ENCODE results near the gene CD320.
"Not testable (repeated sequence)": the region's sequence is repeated elsewhere in the genome, so short reads cannot be mapped to it uniquely, and the experiment has no call there.

The CD320 gene

GRCh38 chr19:8333767-8334457 lies 25.8 kb upstream of the CD320 start:
- no peak for DNase-seq (ENCODE audit: low read depth)

- DNase-seq (ENCODE audit: low read depth): no peak
Observed at GRCh38 chr19:8332976-8333766, 25.0 kb upstream of the CD320 start.

- no peak for DNase-seq (ENCODE audit: low read depth)
Observed at GRCh38 chr19:8331263-8331845, 23.2 kb upstream of the CD320 start.

GRCh38 chr19:8329996-8330395 lies 21.8 kb upstream of the CD320 start:
- DNase-seq (ENCODE audit: low read depth): no peak

DNA sequence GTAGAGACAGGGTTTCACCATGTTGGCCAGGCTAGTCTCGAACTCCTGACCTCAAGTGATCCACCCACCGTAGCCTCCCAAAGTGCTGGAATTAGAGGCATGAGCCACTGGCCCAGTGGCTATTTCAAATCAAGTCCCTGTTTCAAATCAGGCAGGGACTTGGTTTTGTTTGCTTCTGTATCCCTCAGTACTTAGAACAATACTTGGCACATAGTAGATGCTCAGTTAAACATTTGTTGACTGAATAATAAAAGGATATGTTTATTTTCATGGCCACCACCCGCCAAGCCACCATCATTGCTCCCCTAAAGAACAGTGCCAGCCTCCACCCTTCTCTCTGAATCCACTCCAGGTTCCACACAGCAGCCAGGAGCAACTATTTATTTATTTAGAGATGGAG lies 17.3 kb upstream of the CD320 start:
- DNase-seq (ENCODE audit: low read depth): no peak

GRCh38 chr19:8324186-8325050 lies 16.3 kb upstream of the CD320 start:
- DNase-seq (ENCODE audit: low read depth): no peak

DNA sequence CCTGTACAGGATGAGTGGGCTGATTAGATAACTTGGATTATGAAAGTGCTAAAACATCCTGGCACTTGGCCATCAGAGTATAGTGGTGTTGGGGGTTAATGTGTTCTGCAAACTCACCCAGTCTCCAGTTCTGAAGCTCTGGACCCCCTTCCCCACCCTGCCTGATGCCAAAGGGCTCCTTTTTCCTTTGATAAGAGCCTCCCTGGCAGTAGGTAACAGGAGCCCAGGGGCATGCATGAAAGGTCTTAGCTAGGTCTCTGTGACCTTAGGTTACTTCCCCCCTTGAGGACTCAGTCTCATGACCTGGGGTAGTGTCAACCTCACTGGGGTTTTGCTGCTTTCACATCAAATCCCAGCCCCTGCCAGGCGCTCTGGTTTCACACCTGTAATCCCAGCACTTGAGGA lies 15.6 kb upstream of the CD320 start:
- DNase-seq (ENCODE audit: low read depth): no peak

DNA sequence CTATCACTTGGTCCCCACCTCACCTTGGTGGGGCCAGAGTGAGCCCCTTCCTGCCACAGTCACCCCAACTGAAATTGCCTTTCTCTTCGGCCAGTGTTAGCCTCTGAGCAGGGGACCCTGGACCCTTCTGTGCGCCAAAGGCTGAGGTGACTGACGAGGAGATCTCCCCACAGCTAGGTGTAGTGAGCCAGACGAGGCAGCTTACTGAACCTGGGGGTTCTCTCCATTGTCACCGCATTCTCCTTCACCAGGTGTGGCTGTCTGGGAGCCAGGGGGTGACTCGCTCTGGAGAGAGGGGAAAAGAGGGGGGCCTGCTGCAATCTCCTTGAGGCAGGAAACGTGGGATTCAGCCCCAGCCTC lies 14.5 kb upstream of the CD320 start:
- no peak for DNase-seq (ENCODE audit: low read depth)

GRCh38 chr19:8321986-8322637 lies 14.0 kb upstream of the CD320 start:
- no peak for DNase-seq (ENCODE audit: low read depth)

- DNase-seq (ENCODE audit: low read depth): peak; percentile 89
Observed at GRCh38 chr19:8321067-8321985, 13.2 kb upstream of the CD320 start, which contains the start of the genes NDUFA7 and RPS28. NDUFA7 (minus strand) TSS chr19:8321375; CDS start chr19:8321358, 17 bp downstream. RPS28 (plus strand) TSS chr19:8321496; CDS start chr19:8321531, 35 bp downstream.

DNA sequence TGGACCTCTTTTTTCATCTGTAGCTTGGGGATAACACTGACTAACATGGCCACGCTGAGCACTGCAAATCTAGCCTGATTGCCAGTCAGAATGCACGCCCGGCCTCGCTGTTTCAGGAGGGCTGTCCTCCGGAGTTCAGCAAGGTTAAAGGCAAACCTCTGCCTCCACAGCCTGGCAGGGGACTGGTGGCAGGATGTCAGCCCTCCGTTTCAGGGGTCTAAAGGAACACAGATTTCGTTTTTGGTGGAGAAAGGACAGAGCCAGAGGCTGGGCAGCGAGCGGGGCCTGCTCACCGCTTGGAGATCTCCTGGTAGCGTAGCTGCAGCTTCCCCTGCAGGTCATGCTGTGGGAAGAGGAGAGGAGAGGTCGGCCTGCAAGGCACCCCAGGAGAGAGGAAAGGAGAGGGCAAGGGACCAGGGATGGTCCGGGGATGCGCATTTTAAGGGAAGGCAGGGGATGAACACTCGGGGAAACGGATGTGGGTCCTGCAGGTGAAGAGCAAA lies 12.5 kb upstream of the CD320 start:
- no peak for DNase-seq (ENCODE audit: low read depth)

GRCh38 chr19:8319807-8320520 lies 11.8 kb upstream of the CD320 start:
- DNase-seq (ENCODE audit: low read depth): no peak

DNA sequence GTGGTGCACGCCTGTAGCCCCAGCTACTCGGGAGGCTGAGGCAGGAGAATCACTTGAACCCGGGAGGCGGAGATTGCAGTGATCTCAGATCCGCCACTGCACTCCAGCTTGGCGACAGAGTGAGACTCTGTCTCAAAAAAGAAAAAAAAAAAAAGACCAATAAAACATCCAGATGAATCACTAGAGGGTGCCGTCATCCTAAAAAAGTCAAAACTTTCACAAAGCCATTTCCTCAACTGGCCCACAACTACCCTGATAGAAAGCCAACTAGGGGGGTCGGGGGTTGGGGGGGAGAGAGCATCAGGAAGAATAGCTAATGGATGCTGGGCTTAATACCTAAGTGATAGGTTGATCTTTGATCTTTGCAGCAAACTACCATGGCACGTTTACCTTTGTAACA lies 10.7 kb upstream of the CD320 start:
- DNase-seq (ENCODE audit: low read depth): not testable (repeated sequence)

DNA sequence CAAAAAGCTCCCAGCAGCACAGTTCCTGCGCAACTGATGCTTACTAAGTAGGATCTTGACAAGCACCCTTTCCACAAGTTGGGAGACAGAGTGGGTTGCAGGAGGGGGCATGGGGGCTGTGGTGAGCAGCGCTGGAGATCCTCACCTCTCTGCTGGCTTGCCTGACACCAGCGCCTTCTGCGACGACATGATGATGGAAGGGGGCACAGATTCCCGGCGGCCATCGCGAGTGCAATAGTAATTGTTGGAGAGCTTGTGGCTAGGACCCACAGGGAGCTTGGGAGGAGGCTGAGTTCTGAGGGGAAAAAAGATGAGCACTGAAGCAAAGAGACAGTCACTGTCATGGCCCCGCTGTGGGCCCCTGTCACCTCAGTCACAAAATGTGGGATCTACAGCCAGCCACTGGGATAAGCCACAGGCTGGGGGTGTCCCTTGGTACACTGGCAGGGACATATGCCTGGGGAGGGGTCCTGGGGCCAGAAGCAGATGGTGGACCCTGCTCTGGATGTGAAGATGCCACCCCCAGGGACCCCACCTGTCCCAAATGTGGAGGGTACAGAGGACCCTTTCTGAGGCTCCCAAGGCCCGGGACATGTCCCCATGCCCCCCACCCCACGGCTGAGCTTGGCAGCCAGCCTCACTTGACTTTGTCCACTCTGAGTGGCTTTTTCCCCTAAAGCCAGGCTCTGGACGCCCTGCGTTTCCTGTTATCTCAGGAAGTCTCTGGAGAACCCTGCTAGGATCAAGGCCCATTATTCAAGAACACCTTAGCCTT lies 8.4 kb upstream of the CD320 start:
- DNase-seq (ENCODE audit: low read depth): no peak

GRCh38 chr19:8314981-8315640 lies 7.0 kb upstream of the CD320 start:
- not testable (repeated sequence) for DNase-seq (ENCODE audit: low read depth)

GRCh38 chr19:8311461-8312260 lies 3.5 kb upstream of the CD320 start:
- DNase-seq (ENCODE audit: low read depth): no peak

DNA sequence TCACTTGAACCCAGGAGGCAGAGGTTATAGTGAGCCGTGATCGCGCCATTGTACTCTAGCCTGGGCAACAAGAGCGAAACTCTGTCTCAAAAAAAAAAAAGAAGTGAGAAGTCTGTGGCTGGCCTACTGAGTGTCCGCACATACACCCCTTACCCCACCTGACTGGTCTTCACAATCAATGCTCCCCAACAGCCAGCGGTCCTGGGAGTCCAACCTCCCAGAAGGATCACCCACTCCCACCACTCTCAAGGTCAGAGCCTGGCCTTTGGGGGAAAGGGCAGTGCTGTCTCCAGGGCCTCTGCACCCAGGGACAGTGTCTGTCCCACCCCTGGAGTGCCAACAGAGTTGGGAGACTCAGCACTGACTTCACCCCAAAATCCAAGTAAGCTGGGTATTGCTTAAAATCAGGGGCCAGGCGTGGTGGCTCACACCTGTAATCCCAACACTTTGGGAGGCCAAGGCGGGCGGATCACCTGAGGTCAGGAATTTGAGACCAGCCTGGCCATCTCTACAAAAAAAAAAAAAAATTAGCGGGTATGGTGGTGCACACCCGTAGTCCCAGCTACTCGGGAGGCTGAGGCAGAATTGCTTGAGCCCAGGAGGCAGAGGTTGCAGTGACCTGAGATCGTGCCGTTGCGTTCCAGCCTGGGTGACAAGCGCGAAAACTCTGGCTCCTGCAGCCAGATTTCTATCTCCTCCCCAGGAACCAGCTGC lies 2.3 kb upstream of the CD320 start:
- DNase-seq (ENCODE audit: low read depth): no peak
